ENCODE results near the gene TMCC3. TPM values are rescaled to one million over a fixed set of nuclear protein-coding genes. Genes with fewer than 3 reads are reported as not detected.

TMCC3 gene
- total and polyA plus RNA-seq, 2 of the 13 experiments (the other 11 are each of a cell fraction or from before 2014, with no cell fraction given) = not detected

GRCh38 chr12:94650143-94651056 lies at the start of gene TMCC3 (continued):
- TF ChIP-seq ZNF615 (CRISPR knock-in tag; IDR thresholded peaks at IDR 0.05; ENCODE audit: borderline replicate concordance) = no peak

- Histone ChIP-seq H3K9me3 (ENCODE audit: low read length) (no peaks in the 10 kb centered on the region), H3K27me3 (ENCODE audit: control insufficient read depth in 1 of 2, insufficient read depth in 2 of 2, low read length in 2 of 2) (0 out of 5 replicates have a peak, but pooled peaks cover 0 to 4% of the 10 kb centered on the region in 2 experiments), H3K9ac (ENCODE audit: insufficient read depth, low read depth, low read length) (no peak overlapping the region), H4K20me1 (ENCODE audit: insufficient read depth, low read length) (no peaks in the 10 kb centered on the region), H3K4me1 (ENCODE audit: insufficient read depth, low read length) (no peaks in the 10 kb centered on the region), H3K4me3 (replicated peaks in 1 of 3; ENCODE audit: insufficient read depth in 1 of 3, low read depth in 2 of 3, low read length in 3 of 3) (no peak overlapping the region), H3K27ac (ENCODE audit: extremely low read length, insufficient read depth, low read length) (no peak overlapping the region), H2AFZ (ENCODE audit: low read length) (no peak overlapping the region), H3K4me2 (ENCODE audit: low read depth, low read length) (no peak overlapping the region), H3K36me3 (replicated peaks in 1 of 2; ENCODE audit: control insufficient read depth in 1 of 2, insufficient read depth in 2 of 2, low read length in 2 of 2) (no peaks in the 10 kb centered on the region), H3K79me2 (ENCODE audit: insufficient read depth, low read length) (no peaks in the 10 kb centered on the region)
- intact Hi-C loops (cut with micrococcal nuclease; ENCODE audit: unreplicated experiment) = no loop called here
- ChIA-PET POLR2A (no interaction called here), CTCF (ENCODE audit: low intra/inter-chr PET ratio, low total read pairs) (no interaction called here)
- TF ChIP-seq EHMT2 (IDR thresholded peaks at IDR 0.05; ENCODE audit: borderline replicate concordance, low read depth, low read length) = no peak
- TF ChIP-seq JUND (CRISPR knock-in tag; IDR thresholded peaks at IDR 0.05) = no peak
- TF ChIP-seq POGZ (CRISPR knock-in tag; IDR thresholded peaks at IDR 0.05) = no peak
- no peak for TF ChIP-seq ELF4 (CRISPR knock-in tag; IDR thresholded peaks at IDR 0.05; ENCODE audit: borderline replicate concordance)
- no peak for TF ChIP-seq AGO2 (optimal IDR thresholded peaks at IDR 0.05; ENCODE audit: low read depth, low read length)
- TF ChIP-seq NFYC (CRISPR knock-in tag; IDR thresholded peaks at IDR 0.05) = no peak
- BruUV-seq (replicated peaks) = no TSS peak
- 0% methylated on average over 1 of the region's 1 CpG for WGBS (ENCODE audit: low lambda C conversion rate)
- DNase-seq (ENCODE audit: low spot score) (no peak), ATAC-seq (no peak), FAIRE-seq (no peak)
- in situ Hi-C loops (cut with HindIII; ENCODE audit: extremely low pct_ligation_motif_present, low pct_unique_long_range_greater_than_20kb) = no loop called here
Measured at GRCh38 chr12:94699801-94700200, 49.4 kb upstream of the TMCC3 start.
